GM21529 (cell line): ENCODE data around the gene CSRNP3.
A peak's percentile ranks its signal among the peaks of the same experiment; 100 is the strongest.

Experiments used
- ATAC-seq: cut with Tn5 transposase; IDR thresholded peaks from one replicate; pipeline ENCODE4 v1.9.1; 2021; ENCODE audit not compliant: unreplicated experiment

Gene CSRNP3

GRCh38 chr2:165469417-165469816 is at the start of gene CSRNP3:
Gene CSRNP3, plus strand, starts transcription at chr2:165469698. Its CDS starts 125,368 bp downstream, at chr2:165595066.
- no peak for ATAC-seq

GRCh38 chr2:165420231-165420630 is 49.3 kb upstream of the CSRNP3 start:
- no peak for ATAC-seq

GRCh38 chr2:165423081-165423480 is 46.4 kb upstream of the CSRNP3 start:
- ATAC-seq = no peak

GRCh38 chr2:165425556-165425955 is 43.9 kb upstream of the CSRNP3 start:
- no peak for ATAC-seq

- no peak for ATAC-seq
Measured at GRCh38 chr2:165427686-165428085, 41.8 kb upstream of the CSRNP3 start.

- no peak for ATAC-seq
Measured at GRCh38 chr2:165428926-165429325, 40.6 kb upstream of the CSRNP3 start.

GRCh38 chr2:165431014-165431413 is 38.5 kb upstream of the CSRNP3 start:
- no peak for ATAC-seq

- no peak for ATAC-seq
Measured at GRCh38 chr2:165432234-165432966, 37.1 kb upstream of the CSRNP3 start.

- ATAC-seq = no peak
Measured at GRCh38 chr2:165434865-165435496, 34.5 kb upstream of the CSRNP3 start.

- no peak for ATAC-seq
Measured at GRCh38 chr2:165435611-165436010, 33.9 kb upstream of the CSRNP3 start.

GRCh38 chr2:165436559-165436958 is 32.9 kb upstream of the CSRNP3 start:
- ATAC-seq = peak; percentile 46

GRCh38 chr2:165440367-165440766 is 29.1 kb upstream of the CSRNP3 start:
- no peak for ATAC-seq

GRCh38 chr2:165443511-165443910 is 26.0 kb upstream of the CSRNP3 start:
- no peak for ATAC-seq

GRCh38 chr2:165448406-165448805 is 21.1 kb upstream of the CSRNP3 start:
- no peak for ATAC-seq

- ATAC-seq = no peak
Measured at GRCh38 chr2:165450156-165450555, 19.3 kb upstream of the CSRNP3 start.

- no peak for ATAC-seq
Measured at GRCh38 chr2:165452327-165452726, 17.2 kb upstream of the CSRNP3 start.

GRCh38 chr2:165453561-165454094 is 15.9 kb upstream of the CSRNP3 start:
- no peak for ATAC-seq

- ATAC-seq = no peak
Measured at GRCh38 chr2:165454905-165455304, 14.6 kb upstream of the CSRNP3 start.

GRCh38 chr2:165456027-165456426 is 13.5 kb upstream of the CSRNP3 start:
- ATAC-seq = no peak

- ATAC-seq = no peak
Measured at GRCh38 chr2:165462443-165462842, 7.1 kb upstream of the CSRNP3 start.

GRCh38 chr2:165466386-165466785 is 3.1 kb upstream of the CSRNP3 start:
- no peak for ATAC-seq

- ATAC-seq = no peak
Measured at GRCh38 chr2:165467921-165468320, 1.6 kb upstream of the CSRNP3 start.
